ENCODE results near the gene CRISPLD2. TPM values are rescaled to one million over a fixed set of nuclear protein-coding genes. Genes with fewer than 3 reads are reported as not detected.

CRISPLD2 gene
- total RNA-seq, 1 donor, result 40.2 TPM

DNA sequence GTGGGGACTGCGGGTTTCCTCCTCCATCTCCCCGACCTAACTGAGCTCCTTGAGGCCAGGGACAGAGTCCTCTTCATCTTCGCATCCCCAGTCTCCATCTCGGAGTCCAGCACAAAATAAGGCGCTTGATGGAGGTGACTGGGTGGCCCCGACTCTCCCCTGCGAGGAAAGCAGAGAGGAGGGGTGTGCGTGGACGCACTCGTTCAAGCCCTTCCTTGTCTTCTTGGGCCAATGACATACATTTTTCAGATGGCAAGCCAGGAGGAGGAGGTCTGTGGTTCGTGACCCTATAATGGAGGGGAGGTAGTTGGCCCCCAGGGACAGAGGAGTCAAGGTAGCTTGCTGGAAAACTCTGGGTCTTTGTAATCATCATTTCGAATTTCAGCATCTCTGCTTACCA is 17.2 kb downstream of the CRISPLD2 start:
- Histone ChIP-seq H3K4me2 (ENCODE audit: insufficient read depth, low read length) (no peak overlapping the region), H3K4me1 (ENCODE audit: insufficient read depth, low read length) (peaks cover 53% of the 10 kb centered on the region), H3K27ac (ENCODE audit: low read depth, low read length) (peak overlapping the region; percentile 95), H3K36me3 (ENCODE audit: insufficient read depth, low read length) (no peaks in the 10 kb centered on the region), H3K9me3 (ENCODE audit: low read depth, low read length) (no peaks in the 10 kb centered on the region), H3K27me3 (ENCODE audit: insufficient read depth, low read length) (no peaks in the 10 kb centered on the region), H3K4me3 (ENCODE audit: insufficient read depth, low read length) (no peak overlapping the region), H3K79me2 (ENCODE audit: insufficient read depth, low read length) (no peaks in the 10 kb centered on the region), H4K20me1 (ENCODE audit: insufficient read depth, low read length) (no peaks in the 10 kb centered on the region), H2AFZ (ENCODE audit: low read length) (no peak overlapping the region)
- DNase-seq (ENCODE audit: insufficient read length, low spot score, missing footprints), result peak; percentile 43
- TF ChIP-seq, protein P1, sequence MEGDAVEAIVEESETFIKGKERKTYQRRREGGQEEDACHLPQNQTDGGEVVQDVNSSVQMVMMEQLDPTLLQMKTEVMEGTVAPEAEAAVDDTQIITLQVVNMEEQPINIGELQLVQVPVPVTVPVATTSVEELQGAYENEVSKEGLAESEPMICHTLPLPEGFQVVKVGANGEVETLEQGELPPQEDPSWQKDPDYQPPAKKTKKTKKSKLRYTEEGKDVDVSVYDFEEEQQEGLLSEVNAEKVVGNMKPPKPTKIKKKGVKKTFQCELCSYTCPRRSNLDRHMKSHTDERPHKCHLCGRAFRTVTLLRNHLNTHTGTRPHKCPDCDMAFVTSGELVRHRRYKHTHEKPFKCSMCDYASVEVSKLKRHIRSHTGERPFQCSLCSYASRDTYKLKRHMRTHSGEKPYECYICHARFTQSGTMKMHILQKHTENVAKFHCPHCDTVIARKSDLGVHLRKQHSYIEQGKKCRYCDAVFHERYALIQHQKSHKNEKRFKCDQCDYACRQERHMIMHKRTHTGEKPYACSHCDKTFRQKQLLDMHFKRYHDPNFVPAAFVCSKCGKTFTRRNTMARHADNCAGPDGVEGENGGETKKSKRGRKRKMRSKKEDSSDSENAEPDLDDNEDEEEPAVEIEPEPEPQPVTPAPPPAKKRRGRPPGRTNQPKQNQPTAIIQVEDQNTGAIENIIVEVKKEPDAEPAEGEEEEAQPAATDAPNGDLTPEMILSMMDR (IDR thresholded peaks at IDR 0.05; ENCODE audit: extremely low read depth, low read depth, low read length), result no peak

DNA sequence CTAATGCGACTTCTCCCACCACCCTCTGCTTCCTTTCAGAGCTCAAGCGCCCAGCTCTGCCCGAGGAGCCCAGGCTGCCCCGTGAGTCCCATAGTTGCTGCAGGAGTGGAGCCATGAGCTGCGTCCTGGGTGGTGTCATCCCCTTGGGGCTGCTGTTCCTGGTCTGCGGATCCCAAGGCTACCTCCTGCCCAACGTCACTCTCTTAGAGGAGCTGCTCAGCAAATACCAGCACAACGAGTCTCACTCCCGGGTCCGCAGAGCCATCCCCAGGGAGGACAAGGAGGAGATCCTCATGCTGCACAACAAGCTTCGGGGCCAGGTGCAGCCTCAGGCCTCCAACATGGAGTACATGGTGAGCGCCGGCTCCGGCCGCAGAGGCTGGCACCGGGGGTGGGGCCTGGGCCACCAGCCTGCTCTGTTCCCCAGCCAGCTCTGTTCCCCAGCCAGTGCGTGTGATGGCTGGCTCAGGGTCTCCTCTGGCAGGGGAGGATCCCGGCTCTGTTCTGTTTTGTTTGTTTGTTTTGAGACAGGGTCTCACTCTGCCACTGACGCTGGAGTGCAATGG is 18.7 kb downstream of the CRISPLD2 start:
- no peaks in the 10 kb centered on the region for H3K27me3 ChIP-seq (ENCODE audit: insufficient read depth, low read length)
- H3K36me3 ChIP-seq (ENCODE audit: insufficient read depth, low read length), result no peaks in the 10 kb centered on the region
- H2AFZ ChIP-seq (ENCODE audit: low read length), result no peak overlapping the region
- no peaks in the 10 kb centered on the region for H4K20me1 ChIP-seq (ENCODE audit: insufficient read depth, low read length)
- H3K79me2 ChIP-seq (ENCODE audit: insufficient read depth, low read length), result no peaks in the 10 kb centered on the region
- no peak overlapping the region for H3K4me3 ChIP-seq (ENCODE audit: insufficient read depth, low read length)
- H3K4me1 ChIP-seq (ENCODE audit: insufficient read depth, low read length), result peaks cover 42% of the 10 kb centered on the region
- TF ChIP-seq, protein P1 (IDR thresholded peaks at IDR 0.05; ENCODE audit: extremely low read depth, low read depth, low read length), result no peak
- peak overlapping the region; percentile 71 for H3K27ac ChIP-seq (ENCODE audit: low read depth, low read length)
- no peak overlapping the region for H3K4me2 ChIP-seq (ENCODE audit: insufficient read depth, low read length)
- peak; percentile 62 for DNase-seq (ENCODE audit: insufficient read length, low spot score, missing footprints)
- no peaks in the 10 kb centered on the region for H3K9me3 ChIP-seq (ENCODE audit: low read depth, low read length)

DNA sequence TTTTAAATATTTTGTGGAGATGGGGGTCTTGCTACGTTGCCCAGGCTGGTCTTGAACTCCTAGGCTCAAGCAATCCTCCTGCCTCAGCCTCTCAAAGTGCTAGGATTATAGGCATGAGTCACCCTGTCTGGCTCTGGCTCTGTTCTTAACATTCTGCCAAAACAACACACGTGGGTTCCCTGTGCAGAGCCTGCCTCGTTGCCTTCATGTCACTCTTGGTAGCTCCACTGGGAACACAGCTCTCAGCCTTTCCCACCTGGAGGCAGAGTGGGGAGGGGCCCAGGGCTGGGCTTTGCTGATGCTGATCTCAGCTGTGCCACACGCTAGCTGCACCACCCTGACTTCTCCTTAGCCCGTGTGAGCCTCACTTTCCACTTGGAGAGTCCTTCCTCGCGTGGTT is 19.3 kb downstream of the CRISPLD2 start:
- no peak overlapping the region for H3K4me3 ChIP-seq (ENCODE audit: insufficient read depth, low read length)
- no peak overlapping the region for H3K4me2 ChIP-seq (ENCODE audit: insufficient read depth, low read length)
- H4K20me1 ChIP-seq (ENCODE audit: insufficient read depth, low read length), result no peaks in the 10 kb centered on the region
- H3K4me1 ChIP-seq (ENCODE audit: insufficient read depth, low read length), result peaks cover 42% of the 10 kb centered on the region
- TF ChIP-seq, protein P1 (IDR thresholded peaks at IDR 0.05; ENCODE audit: extremely low read depth, low read depth, low read length), result no peak
- H3K36me3 ChIP-seq (ENCODE audit: insufficient read depth, low read length), result no peaks in the 10 kb centered on the region
- no peaks in the 10 kb centered on the region for H3K9me3 ChIP-seq (ENCODE audit: low read depth, low read length)
- H3K27me3 ChIP-seq (ENCODE audit: insufficient read depth, low read length), result no peaks in the 10 kb centered on the region
- no peaks in the 10 kb centered on the region for H3K79me2 ChIP-seq (ENCODE audit: insufficient read depth, low read length)
- no peak overlapping the region for H2AFZ ChIP-seq (ENCODE audit: low read length)
- peak; percentile 88 for DNase-seq (ENCODE audit: insufficient read length, low spot score, missing footprints)
- peak overlapping the region; percentile 71 for H3K27ac ChIP-seq (ENCODE audit: low read depth, low read length)

DNA sequence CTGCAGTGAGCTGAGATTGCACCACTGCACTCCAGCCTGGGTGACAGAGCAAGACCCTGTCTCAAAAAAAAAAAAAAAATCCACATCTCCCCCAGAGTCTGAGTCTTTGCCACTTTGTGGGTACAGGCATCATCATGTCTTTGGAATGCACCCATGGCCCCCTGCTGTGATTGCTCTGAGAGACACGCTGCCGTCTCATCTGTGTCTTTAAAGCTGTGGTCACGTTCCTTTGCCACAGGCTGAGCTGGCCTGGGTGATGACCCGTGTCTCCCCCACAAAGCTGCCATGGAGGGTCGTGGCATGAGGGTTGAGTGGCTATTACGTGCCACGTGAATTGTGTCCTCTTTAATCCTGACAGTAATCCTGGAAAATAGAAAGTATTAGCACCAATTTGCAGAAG is 20.2 kb downstream of the CRISPLD2 start:
- Histone ChIP-seq H3K4me1 (ENCODE audit: insufficient read depth, low read length) (peaks cover 42% of the 10 kb centered on the region), H3K27ac (ENCODE audit: low read depth, low read length) (peak overlapping the region; percentile 71), H3K79me2 (ENCODE audit: insufficient read depth, low read length) (no peaks in the 10 kb centered on the region), H3K27me3 (ENCODE audit: insufficient read depth, low read length) (no peaks in the 10 kb centered on the region), H3K4me3 (ENCODE audit: insufficient read depth, low read length) (no peak overlapping the region), H2AFZ (ENCODE audit: low read length) (no peak overlapping the region), H3K4me2 (ENCODE audit: insufficient read depth, low read length) (no peak overlapping the region), H4K20me1 (ENCODE audit: insufficient read depth, low read length) (no peaks in the 10 kb centered on the region), H3K9me3 (ENCODE audit: low read depth, low read length) (no peaks in the 10 kb centered on the region), H3K36me3 (ENCODE audit: insufficient read depth, low read length) (no peaks in the 10 kb centered on the region)
- TF ChIP-seq, protein P1 (IDR thresholded peaks at IDR 0.05; ENCODE audit: extremely low read depth, low read depth, low read length), result no peak
- peak; percentile 91 for DNase-seq (ENCODE audit: insufficient read length, low spot score, missing footprints)
